Kasumi-1 (cell line): Measurements from ENCODE around the gene SEC31A.
A peak's percentile ranks its signal among the peaks of the same experiment; 100 is the strongest.
"Not testable (repeated sequence)": the region's sequence is repeated elsewhere in the genome, so short reads cannot be mapped to it uniquely, and the experiment has no call there.

Experiments used
- DNase-seq, 2 experiments: peaks; one replicate each; lab custom pipeline; 2025; lab: John Stamatoyannopoulos, UW

Gene SEC31A

GRCh38 chr4:82890901-82891706 is at the start of gene SEC31A:
Gene SEC31A, minus strand, starts transcription at chr4:82891153. Its CDS starts 9,217 bp downstream, at chr4:82881936.
- DNase-seq = peak; percentile 93 to 94

- DNase-seq = no peak
Measured at GRCh38 chr4:82939414-82939813, 48.5 kb upstream of the SEC31A start.

GRCh38 chr4:82934441-82934840 is 43.5 kb upstream of the SEC31A start:
- DNase-seq = no peak

- DNase-seq = no peak
Measured at GRCh38 chr4:82930848-82931755, 40.1 kb upstream of the SEC31A start.

- no peak for DNase-seq
Measured at GRCh38 chr4:82921795-82922194, 30.8 kb upstream of the SEC31A start.

GRCh38 chr4:82919386-82919785 is 28.4 kb upstream of the SEC31A start:
- DNase-seq = no peak

GRCh38 chr4:82918091-82918490 is 27.1 kb upstream of the SEC31A start:
- no peak for DNase-seq

- DNase-seq = not testable (repeated sequence)
Measured at GRCh38 chr4:82913968-82914367, 23.0 kb upstream of the SEC31A start.

GRCh38 chr4:82913305-82913704 is 22.4 kb upstream of the SEC31A start:
- DNase-seq = no peak

- no peak for DNase-seq
Measured at GRCh38 chr4:82909326-82909725, 18.4 kb upstream of the SEC31A start.

- DNase-seq = no peak
Measured at GRCh38 chr4:82906469-82906868, 15.5 kb upstream of the SEC31A start.

GRCh38 chr4:82905205-82905604 is 14.3 kb upstream of the SEC31A start:
- peak; percentile 33 to 34 for DNase-seq

GRCh38 chr4:82903737-82904136 is 12.8 kb upstream of the SEC31A start:
- peak in 1 of 2 experiments; percentile 16 for DNase-seq

GRCh38 chr4:82901183-82901718 is 10.3 kb upstream of the SEC31A start:
- no peak for DNase-seq

GRCh38 chr4:82900411-82901182 is 9.6 kb upstream of the SEC31A start, which contains the start of gene THAP9:
Gene THAP9, plus strand, starts transcription at chr4:82900735. Its CDS starts 68 bp downstream, at chr4:82900803.
- peak; percentile 99 for DNase-seq

- DNase-seq = peak; percentile 67 to 76
Measured at GRCh38 chr4:82900066-82900410, 9.1 kb upstream of the SEC31A start.

GRCh38 chr4:82899374-82900065 is 8.6 kb upstream of the SEC31A start:
- peak; percentile 23 to 47 for DNase-seq

- DNase-seq = peak; percentile 55 to 71
Measured at GRCh38 chr4:82898322-82899243, 7.6 kb upstream of the SEC31A start.

GRCh38 chr4:82896755-82897154 is 5.8 kb upstream of the SEC31A start:
- DNase-seq = no peak

GRCh38 chr4:82893942-82894341 is 3.0 kb upstream of the SEC31A start:
- DNase-seq = no peak
